GM21528 (cell line): ENCODE data around the gene TMEM205.
"Not testable (repeated sequence)": the region's sequence is repeated elsewhere in the genome, so short reads cannot be mapped to it uniquely, and the experiment has no call there.

Experiments
- ATAC-seq: cut with Tn5 transposase; IDR thresholded peaks from one replicate; pipeline ENCODE4 v1.9.1; 2021; ENCODE audit warnings: mild to moderate bottlenecking, moderate library complexity; ENCODE audit not compliant: unreplicated experiment, low FRiP score

TMEM205 gene

GRCh38 chr19:11340099-11340467 lies 6.0 kb downstream of the TMEM205 start:
- ATAC-seq, result not testable (repeated sequence)

- ATAC-seq, result peak; percentile 74
These were observed 6.6 kb downstream of the TMEM205 start, which contains the start of gene RAB3D for GRCh38 chr19:11339254-11340098. Gene RAB3D, minus strand, starts transcription at chr19:11339657. Its CDS starts 2,258 bp downstream, at chr19:11337399.

GRCh38 chr19:11338569-11339253 lies 7.4 kb downstream of the TMEM205 start:
- no peak for ATAC-seq

- ATAC-seq, result no peak
These were observed 7.9 kb downstream of the TMEM205 start for GRCh38 chr19:11338121-11338520.

GRCh38 chr19:11337080-11337479 lies 9.0 kb downstream of the TMEM205 start:
- ATAC-seq, result no peak

GRCh38 chr19:11335449-11336146 lies 10.5 kb downstream of the TMEM205 start:
- ATAC-seq, result no peak

- not testable (repeated sequence) for ATAC-seq
These were observed 12.2 kb downstream of the TMEM205 start for GRCh38 chr19:11333838-11334237.

GRCh38 chr19:11332822-11333221 lies 13.2 kb downstream of the TMEM205 start:
- no peak for ATAC-seq

- ATAC-seq, result no peak
These were observed 14.6 kb downstream of the TMEM205 start for GRCh38 chr19:11331502-11331901.

GRCh38 chr19:11330127-11330526 lies 15.9 kb downstream of the TMEM205 start:
- ATAC-seq, result no peak

GRCh38 chr19:11325544-11325943 lies 20.5 kb downstream of the TMEM205 start:
- no peak for ATAC-seq

GRCh38 chr19:11324748-11325389 lies 21.2 kb downstream of the TMEM205 start:
- ATAC-seq, result no peak

GRCh38 chr19:11324079-11324661 lies 21.9 kb downstream of the TMEM205 start:
- no peak for ATAC-seq

GRCh38 chr19:11323601-11324078 lies 22.4 kb downstream of the TMEM205 start:
- no peak for ATAC-seq

- no peak for ATAC-seq
These were observed 23.6 kb downstream of the TMEM205 start for GRCh38 chr19:11322269-11323024.

- ATAC-seq, result no peak
These were observed 24.6 kb downstream of the TMEM205 start for GRCh38 chr19:11321191-11322126.

- not testable (repeated sequence) for ATAC-seq
These were observed 25.6 kb downstream of the TMEM205 start for GRCh38 chr19:11320278-11320995.

GRCh38 chr19:11306337-11306736 lies 39.7 kb downstream of the TMEM205 start:
- no peak for ATAC-seq
